Brain microvascular endothelial cell (primary cell): ENCODE results near the gene KDSR.

ENCODE experiments used
- DNase-seq: peaks from one replicate; pipeline ENCODE4 v3.0.0-alpha.2; 2020
- H3K27ac ChIP-seq: fragments of 250-450 bp; sonication (Bioruptor Pico); 2 replicates; pipeline ENCODE4 v1.5.1; 2020; ENCODE audit warnings: mild to moderate bottlenecking, moderate library complexity
- H3K27me3 ChIP-seq: fragments of 250-450 bp; sonication (Bioruptor Pico); replicated peaks from 2 replicates; pipeline ENCODE4 v1.5.1; 2020; ENCODE audit warnings: mild to moderate bottlenecking
- H3K36me3 ChIP-seq: fragments of 250-450 bp; sonication (Bioruptor Pico); replicated peaks from 2 replicates; pipeline ENCODE4 v1.5.1; 2020; ENCODE audit warnings: mild to moderate bottlenecking
- H3K4me3 ChIP-seq: 2 replicates; pipeline ENCODE4 v1.5.1; 2011; ENCODE audit warnings: low read depth, mild to moderate bottlenecking, control low read depth, low read length, moderate library complexity
- CTCF ChIP-seq: IDR thresholded peaks from 2 replicates; pipeline ENCODE4 v1.5.1; 2011; ENCODE audit warnings: low read depth, mild to moderate bottlenecking, moderate library complexity, low read length, control low read depth, inconsistent platforms; ENCODE audit errors: missing control alignments
- in situ Hi-C: cut with HindIII; loops from 2 replicates; pipeline ENCODE4 v1.10.0; 2017; ENCODE audit warnings: low sequenced_read_pairs, low pct_ligation_motif_present

The KDSR gene

GRCh38 chr18:63402246-63403162 lies 35.5 kb upstream of the KDSR start:
- DNase-seq: no peak
- Histone ChIP-seq H3K36me3 (peaks cover 52% of the 10 kb centered on the region), H3K27me3 (no peaks in the 10 kb centered on the region), H3K4me3 (no peak overlapping the region), H3K27ac (no peak overlapping the region)
- in situ Hi-C loops: no loop called here
- TF ChIP-seq CTCF: no peak

GRCh38 chr18:63399300-63399699 lies 32.3 kb upstream of the KDSR start:
- no peak for DNase-seq
- H3K4me3 ChIP-seq: no peak overlapping the region
- no peak overlapping the region for H3K27ac ChIP-seq
- in situ Hi-C loops: no loop called here
- H3K36me3 ChIP-seq: peaks cover 58% of the 10 kb centered on the region
- no peaks in the 10 kb centered on the region for H3K27me3 ChIP-seq
- TF ChIP-seq CTCF: no peak

GRCh38 chr18:63397349-63397748 lies 30.3 kb upstream of the KDSR start:
- H3K27ac ChIP-seq: no peak overlapping the region
- no peak for DNase-seq
- no peak overlapping the region for H3K4me3 ChIP-seq
- peaks cover 50% of the 10 kb centered on the region for H3K36me3 ChIP-seq
- in situ Hi-C loops: no loop called here
- no peak for TF ChIP-seq CTCF
- H3K27me3 ChIP-seq: no peaks in the 10 kb centered on the region

GRCh38 chr18:63395503-63395902 lies 28.5 kb upstream of the KDSR start:
- in situ Hi-C loops: no loop called here

GRCh38 chr18:63394954-63395353 lies 27.9 kb upstream of the KDSR start:
- Histone ChIP-seq H3K27ac (no peak overlapping the region), H3K36me3 (peaks cover 46% of the 10 kb centered on the region), H3K27me3 (no peaks in the 10 kb centered on the region), H3K4me3 (no peak overlapping the region)
- no peak for TF ChIP-seq CTCF
- DNase-seq: no peak
- in situ Hi-C loops: no loop called here

More at GRCh38 chr18:63395503-63395902, 28.5 kb upstream of the KDSR start:
- no peak for DNase-seq
- no peak overlapping the region for H3K4me3 ChIP-seq
- no peak for TF ChIP-seq CTCF
- no peaks in the 10 kb centered on the region for H3K27me3 ChIP-seq
- peaks cover 42% of the 10 kb centered on the region for H3K36me3 ChIP-seq
- no peak overlapping the region for H3K27ac ChIP-seq
